HG03558 (cell line): ENCODE data around the gene NSUN4.

Experiments used
- ATAC-seq: cut with Tn5 transposase; IDR thresholded peaks from one replicate; pipeline ENCODE4 v1.9.1; 2021; ENCODE audit warnings: moderate number of reproducible peaks; ENCODE audit not compliant: unreplicated experiment; ENCODE audit errors: extremely low read depth

Gene NSUN4

DNA sequence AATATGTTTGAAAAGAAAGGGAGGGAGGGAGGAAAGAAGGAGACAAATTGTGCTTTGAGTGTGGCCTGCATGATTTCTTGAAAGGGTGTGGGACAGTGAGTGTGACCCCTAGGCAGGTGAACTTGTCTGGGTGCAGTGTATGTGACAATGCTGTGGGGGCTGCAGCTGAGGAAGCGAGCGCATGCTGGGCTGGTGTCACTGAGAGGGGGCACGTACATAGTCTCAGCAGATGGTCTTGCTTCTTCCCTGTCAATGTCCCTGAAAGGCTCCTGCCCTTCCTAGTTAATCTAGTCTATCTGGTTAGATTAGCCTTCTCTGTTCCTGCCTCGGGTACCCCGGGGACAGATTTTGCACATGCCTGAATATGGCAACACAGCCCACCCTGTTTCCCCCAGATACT is 63.3 kb downstream of the NSUN4 start:
- no peak for ATAC-seq

DNA sequence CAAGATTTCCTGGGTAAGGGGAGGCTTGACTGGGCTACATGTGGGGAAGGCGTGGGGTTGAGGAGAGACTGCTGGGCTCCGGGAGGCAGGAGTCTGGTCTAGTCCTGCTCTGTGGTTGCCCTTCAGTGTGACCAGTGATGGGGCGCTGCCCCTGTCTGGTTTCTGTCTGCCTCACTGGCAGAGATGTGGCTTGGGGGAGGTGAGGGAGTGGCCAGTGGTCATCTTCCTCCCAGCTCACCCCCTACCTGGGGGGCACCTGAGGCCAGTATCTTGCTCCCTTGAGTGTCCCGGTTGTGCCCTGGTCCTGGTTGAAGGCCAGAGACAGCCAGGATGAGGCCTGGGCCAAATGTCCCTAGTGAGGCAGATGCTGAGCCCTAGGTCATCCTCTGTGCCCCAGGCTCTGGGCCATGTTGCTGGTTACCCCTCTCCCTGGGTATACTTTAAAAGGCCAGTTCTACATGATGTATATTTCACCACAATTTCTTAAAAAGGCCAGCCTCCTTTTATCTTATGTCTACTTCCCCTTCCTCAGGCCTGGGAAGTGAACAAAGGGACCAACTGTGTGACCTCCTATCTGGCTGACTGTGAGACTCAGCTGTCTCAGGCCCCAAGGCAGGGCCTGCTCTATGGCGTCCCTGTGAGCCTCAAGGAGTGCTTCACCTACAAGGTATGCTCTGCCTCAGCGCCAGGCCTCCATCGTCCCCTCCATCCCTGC is 64.0 kb downstream of the NSUN4 start:
- no peak for ATAC-seq

DNA sequence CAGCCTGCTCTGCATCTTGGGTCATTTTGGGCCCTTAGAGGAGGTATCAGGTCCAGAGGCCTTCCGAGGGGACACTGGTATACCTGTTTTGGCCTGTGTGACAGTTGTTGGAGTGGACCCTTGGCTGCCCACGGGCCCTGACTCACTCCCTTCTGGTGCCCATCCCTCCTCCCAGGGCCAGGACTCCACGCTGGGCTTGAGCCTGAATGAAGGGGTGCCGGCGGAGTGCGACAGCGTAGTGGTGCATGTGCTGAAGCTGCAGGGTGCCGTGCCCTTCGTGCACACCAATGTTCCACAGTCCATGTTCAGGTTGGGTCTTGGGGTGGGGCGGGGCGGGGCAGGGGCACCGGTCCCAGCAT is 64.6 kb downstream of the NSUN4 start:
- no peak for ATAC-seq

GRCh38 chr1:46405724-46406123 is 65.1 kb downstream of the NSUN4 start:
- no peak for ATAC-seq

DNA sequence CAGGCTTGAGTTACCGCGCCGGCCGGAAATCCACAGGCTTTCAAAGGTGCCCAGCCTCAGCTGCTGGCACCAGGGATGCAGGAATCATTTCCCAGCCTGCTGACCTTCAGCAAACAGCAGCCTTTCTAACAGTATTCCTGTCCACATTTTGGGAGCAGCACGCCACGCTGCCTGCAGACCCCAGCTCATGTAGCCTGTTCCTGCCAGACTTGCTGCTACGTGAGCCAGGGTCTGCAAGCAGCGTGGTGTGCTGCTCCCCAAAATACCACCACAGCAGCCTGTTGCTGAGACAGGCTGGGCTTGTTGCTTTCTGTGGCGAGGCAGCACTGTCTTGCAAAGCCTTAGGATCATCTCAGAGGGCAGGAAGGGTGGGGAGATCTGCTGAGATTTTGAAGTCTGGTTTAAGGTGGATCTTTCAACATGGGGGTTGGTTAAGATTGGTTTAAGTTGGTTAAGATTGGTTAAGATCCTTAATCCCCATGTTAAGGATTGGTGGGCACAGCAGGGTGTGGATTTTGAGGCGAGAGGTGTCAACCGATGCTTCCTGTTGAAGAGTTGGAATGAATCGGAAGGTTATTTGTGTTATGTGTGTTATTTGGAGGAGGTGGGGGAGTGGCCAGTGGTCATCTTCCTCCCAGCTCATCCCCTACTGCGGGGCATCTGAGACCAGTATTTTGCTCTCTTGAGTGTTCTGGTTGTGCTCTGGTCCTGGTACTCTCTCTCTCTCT is 66.4 kb downstream of the NSUN4 start:
- ATAC-seq, result no peak

- ATAC-seq, result no peak
These were observed 67.0 kb downstream of the NSUN4 start for GRCh38 chr1:46407636-46408035.

- no peak for ATAC-seq
These were observed 67.9 kb downstream of the NSUN4 start for GRCh38 chr1:46408356-46409062.

DNA sequence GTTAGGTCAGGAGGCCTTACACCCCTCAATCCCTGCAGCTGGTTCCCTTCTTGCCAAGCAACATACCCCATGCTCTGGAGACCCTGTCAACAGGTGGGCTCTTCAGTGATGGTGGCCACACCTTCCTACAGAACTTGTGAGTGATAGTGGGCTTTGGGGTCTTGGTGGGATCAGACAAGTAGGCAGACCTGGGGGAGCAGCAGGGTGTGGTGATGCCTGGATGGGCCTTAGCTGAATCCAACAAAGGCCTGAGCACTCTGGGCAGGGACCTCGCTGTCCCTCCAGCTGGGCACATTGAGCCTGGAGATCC is 68.4 kb downstream of the NSUN4 start:
- ATAC-seq, result no peak

DNA sequence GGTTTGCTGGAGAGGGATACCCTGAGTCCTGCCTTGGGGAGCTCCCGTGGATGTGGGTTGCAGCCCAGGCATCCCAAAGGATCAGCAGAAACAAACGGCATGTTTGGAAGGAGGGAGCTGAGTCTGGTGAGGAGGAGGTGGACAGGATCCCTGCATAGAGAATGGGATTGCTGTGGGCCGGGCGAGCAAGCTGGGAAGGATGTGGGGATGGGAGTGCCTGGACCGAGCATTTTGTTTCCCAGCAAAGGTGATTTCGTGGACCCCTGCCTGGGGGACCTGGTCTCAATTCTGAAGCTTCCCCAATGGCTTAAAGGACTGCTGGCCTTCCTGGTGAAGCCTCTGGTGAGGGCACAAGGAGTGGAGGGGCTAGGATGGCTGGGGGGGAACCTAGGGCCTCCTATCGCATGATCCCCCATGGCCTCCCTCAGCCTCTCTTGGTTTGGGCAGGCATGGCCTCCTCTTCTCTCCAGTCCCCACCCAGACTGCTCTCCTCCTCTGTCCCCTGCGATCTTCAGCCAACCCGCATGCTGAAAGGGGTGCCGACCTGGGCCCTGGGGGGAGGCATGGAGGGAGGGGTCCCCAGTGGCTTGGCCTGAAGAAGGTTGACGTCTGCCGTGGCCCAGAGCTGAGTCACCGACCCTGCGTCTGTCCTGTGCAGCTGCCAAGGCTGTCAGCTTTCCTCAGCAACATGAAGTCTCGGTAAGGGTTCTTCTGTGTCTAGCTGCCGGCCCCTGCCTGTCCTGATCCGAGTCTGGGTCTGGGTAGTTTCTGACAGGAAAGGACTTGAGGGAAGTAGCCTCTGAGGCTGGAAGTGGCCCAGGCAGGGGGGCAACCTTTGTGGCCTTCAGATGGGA is 69.8 kb downstream of the NSUN4 start:
- ATAC-seq, result no peak

DNA sequence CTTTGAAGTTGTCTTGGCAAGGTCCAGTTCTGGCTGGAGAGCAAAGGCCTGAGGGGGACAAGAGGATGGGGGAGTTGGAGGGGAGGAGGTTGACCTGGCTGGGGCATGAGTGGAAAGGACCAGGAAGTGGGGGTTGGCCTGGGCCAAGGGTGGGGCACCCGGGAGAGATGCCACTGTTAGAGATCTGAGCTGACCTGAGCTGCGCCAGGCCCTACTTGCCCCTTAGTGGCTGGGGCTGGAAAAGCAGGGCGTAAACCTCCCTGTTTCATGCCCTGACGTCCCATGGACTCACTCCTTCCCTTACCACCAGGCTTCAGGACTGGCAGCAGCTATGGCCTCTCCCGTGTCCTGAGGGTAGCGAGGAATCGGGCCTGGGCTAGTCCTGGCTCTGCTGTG is 70.4 kb downstream of the NSUN4 start:
- no peak for ATAC-seq
